Stimulated activated CD4-positive, alpha-beta T cell treated with anti-CD3 and anti-CD28 coated beads, Interleukin-4, amount 100 ng/mL, for 1 hour (primary cell): ENCODE results near the gene DNAI4.
"Not testable (repeated sequence)": the region's sequence is repeated elsewhere in the genome, so short reads cannot be mapped to it uniquely, and the experiment has no call there.

Experiments
- DNase-seq: peaks from one replicate; pipeline ENCODE4 v3.0.0-alpha.2; 2020

DNAI4 gene

DNA sequence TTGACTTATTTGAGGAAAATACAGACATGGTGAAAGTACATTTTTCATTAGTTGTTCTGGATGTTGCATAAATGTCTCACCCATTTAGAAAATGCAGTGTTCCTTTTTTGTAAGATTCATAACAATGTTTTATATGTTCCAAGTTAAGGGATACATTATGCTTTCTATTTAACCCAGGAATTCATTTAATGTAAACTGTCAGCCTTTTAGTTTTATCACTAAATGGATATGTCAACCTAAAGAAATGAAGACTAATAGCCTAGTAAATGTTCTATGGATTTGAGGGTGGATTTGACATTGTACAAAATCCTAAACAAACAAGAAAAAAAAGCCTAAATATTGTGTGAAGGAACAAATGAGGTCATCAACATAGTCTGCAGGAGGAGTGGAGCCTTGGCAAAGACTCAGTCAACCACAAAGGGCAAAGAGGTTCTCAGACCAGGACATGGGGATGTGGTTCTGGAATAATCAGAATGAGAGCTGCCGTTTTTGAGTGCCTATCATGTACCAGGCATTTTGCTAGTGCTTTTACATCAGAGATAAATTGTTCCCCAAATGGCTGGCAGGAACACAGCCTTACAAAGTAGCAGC, 114.8 kb downstream of the DNAI4 start:
- DNase-seq, result no peak

DNA sequence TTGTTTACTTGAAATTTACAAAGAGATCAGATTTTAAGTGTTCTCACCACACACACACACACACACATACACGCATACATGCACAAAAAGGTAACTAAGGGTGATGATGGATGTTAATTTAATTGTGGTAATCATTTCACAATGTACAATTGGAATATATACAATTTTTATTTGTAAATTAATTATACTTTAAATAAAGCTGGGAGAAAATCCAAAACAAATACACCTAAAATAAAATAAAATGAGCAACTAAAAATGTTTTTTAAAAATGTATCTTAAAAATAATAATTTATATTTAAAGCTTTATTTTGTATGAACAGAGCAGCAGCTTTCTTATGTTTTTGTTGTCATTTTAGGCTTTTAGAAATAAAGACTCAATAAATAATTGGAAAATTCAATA, 115.4 kb downstream of the DNAI4 start:
- no peak for DNase-seq

DNA sequence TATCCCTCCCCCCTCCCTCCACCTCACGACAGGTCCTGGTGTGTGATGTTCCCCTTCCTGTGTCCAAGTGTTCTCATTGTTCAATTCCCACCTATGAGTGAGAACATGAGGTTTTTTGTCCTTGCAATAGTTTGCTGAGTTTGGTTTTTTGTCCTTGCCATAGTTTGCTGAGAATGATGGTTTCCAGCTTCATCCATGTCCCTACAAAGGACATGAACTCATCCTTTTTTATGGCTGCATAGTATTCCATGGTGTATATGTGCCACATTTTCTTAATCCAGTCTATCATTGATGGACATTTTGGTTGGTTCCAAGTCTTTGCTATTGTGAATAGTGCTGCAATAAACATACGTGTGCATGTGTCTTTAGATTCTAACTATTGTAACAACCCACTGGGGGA, 128.8 kb downstream of the DNAI4 start:
- not testable (repeated sequence) for DNase-seq

DNA sequence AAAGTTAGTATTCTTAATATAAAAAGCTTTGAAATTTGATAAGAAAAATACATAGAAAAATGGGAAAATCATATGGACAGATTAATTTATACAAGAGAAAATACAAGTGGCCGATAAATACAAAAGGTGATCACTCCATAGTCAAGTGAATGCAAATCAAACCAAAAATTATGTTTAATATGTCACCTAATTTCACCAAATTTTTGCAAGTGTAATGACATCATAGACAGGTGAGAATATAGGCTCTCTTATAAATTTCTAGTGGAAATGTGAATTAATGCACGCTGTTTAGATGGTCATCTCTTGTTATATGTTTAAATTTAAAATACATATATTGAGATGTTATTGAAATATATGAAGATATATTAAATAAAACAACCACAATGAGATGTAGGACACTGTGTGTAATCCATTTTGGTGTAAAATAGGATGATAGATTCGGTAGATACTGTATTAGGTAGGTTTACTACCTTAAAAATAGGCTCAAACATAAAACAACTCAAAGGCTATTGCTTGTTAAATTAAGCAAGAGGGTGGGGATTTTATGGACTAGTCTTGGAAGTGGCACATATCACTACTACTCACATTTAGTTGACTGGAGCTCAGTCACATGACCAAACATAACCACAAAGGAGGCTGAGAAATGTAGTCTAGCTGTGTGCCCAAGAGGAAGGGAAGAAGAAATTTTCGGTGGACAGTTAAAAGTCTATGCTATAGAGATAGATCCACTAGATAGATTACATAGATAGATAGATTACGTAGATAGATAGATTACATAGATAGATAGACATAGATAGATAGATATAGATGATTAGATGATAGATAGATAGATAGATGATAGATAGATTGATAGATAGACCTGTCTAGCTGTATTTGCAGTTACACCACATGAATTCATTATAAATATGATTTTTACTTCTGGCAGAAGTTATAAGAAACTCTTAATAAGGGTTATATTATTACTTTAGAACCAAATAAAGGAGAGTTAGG, 132.7 kb downstream of the DNAI4 start:
- no peak for DNase-seq

DNA sequence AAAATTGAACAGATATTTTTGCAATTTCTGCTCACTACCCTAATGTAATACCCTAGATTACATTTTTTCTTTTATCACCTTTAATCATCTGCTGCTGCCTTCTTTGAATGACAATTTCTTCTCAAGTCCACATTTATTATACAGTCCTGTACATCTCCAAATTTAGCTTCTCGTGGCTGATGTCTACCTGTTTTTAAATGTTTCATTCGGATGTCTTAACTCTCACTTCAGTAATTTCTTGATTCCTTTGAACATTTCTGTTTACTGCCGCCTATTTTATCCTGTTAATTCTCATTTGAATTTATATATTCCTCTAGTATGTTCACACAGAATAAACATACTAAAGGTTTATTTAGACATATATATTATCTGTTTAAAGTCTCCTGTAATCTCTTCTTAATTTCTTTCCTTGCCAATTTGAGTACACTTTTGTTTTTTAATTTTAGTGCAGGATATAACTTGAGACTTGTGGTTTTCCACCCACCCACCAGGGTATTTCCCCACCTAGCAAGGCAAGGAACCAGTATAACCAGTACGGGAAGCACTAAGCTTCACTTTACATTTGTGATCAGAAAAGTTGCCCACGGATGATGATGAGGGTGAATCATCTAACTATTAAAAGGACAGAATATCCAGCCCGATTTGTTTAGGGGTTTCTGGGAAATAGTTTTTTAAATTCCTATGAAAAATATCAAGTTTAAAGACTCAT, 136.3 kb downstream of the DNAI4 start:
- DNase-seq, result peak; percentile 53

DNA sequence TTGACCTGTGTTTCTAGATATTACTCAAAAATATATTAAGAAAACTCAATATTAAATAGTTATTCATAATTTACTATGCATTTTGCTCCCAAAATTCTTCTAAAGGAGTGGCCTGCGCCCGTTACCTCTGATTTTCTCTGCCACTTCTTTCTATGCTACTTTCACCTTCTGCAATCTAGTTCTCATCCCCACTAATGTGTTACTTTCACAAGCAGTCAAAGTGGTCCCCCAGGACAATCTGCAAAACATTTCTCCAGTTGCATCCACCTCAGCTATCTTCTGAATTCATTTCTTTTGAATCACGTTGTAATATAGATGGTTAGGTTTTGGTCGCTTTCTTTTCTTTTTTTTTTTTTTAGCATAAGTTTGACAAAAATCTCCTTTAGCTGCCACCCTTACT, 137.0 kb downstream of the DNAI4 start:
- no peak for DNase-seq

DNA sequence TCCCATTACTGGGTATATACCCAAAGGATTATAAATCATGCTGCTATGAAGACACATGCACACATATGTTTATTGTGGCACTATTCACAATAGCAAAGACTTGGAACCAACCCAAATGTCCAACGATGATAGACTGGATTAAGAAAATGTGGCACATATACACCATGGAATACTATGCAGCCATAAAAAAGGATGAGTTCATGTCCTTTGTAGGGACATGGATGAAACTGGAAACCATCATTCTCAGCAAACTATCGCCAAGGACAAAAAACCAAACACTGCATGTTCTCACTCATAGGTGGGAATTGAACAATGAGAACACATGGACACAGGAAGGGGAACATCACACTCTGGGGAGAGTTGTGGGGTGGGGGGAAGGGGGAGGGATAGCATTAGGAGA, 138.9 kb downstream of the DNAI4 start:
- DNase-seq, result not testable (repeated sequence)

DNA sequence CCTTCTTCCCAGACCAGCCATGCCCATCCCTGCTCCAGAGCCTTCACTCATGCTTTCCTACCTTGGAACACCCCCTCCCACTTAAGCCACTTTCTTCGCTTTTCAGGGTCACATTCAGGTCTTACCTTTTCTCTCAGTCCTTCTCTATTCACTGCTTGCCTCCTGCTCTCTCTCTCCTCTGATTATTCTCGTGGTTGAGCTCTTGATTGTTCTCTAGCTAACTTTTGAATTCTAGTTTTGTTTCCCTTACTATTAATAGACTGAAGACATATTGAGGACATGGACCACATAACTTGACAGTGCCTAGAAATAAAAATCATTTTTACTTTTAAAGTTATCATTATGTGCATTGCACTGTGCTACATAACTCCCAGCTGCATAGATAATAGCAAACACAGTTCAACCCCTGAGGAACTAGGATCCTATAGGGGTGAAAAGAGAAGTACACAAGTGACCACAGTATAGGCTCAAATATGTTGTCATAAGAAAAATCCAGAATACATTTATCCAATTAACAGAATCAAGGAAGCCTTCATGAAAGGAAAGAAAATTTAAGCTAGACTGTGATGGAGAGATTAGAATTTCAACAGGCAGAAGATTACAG, 145.1 kb downstream of the DNAI4 start:
- DNase-seq, result no peak

DNA sequence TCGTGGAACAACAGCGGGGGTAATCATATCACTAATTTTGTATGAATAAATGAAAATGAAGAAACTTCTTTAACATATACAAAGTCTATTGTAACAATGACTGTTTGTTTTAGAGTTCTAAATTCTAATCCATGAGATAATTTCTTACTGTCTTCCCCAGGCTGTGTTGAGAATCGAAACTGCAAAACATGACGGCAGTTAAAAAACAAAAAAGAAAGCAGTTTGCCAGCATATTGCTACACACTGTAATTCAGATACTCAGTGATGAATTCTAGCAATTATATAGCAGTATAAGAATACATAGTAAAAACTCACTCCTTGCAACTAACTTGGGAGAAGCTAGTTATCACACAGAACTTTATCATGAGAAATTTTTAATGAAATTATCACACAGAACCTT, 145.7 kb downstream of the DNAI4 start:
- DNase-seq, result no peak

DNA sequence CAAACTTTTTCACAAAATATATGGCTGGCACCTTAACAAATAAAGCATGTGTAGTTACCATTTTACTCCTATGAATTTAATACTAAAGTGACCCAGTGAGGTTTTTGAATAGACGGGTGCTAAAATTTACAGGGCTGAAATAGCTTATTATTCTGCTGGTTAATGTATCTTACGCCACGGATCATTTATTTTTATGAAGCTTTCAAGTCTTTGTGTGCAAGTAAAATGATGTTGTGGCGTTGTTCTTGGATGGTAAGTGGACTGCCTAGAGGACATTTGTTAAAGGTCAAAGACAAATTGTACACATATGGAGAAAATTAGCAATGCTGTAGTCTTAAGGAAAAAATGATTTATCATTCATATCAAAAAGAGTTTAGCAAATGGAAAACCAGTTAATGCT, 146.4 kb downstream of the DNAI4 start:
- no peak for DNase-seq

DNA sequence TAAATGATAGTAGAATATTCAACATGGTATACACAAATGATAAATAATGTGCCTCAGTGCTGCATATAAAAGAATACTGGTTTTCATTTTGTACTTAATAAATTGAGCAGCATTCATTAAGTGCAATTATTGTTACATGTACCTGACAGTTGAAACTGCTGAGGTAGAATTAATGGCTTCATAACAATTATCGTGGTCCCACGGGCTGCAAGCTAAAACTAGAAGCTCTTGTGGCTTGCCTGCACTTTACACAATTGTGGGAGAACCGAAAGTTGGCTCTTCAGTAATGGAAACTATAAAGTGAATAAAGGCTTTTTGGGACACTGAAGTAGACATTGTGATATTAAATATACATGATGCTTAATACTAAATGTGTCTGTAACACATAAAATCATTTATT, 146.8 kb downstream of the DNAI4 start:
- DNase-seq, result no peak

DNA sequence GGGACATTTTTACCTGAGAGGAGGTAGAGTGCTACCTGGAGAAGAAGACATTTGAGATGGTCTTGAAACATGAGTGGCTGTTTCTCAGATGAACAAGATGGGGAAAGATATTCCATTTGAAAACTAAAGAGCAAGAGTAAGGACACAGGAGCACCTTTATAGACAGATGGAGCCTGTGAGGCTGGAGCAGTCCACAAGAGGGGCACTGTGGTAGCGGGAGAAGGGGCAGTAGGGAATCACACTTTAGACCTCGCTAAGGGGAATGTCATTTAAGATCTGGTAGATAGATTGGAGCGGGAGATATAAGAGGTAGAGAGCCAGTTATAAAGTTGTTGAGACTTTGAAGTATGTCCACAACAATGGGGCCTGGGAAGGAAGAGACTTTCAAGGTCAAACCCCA, 149.0 kb downstream of the DNAI4 start:
- DNase-seq, result no peak

DNA sequence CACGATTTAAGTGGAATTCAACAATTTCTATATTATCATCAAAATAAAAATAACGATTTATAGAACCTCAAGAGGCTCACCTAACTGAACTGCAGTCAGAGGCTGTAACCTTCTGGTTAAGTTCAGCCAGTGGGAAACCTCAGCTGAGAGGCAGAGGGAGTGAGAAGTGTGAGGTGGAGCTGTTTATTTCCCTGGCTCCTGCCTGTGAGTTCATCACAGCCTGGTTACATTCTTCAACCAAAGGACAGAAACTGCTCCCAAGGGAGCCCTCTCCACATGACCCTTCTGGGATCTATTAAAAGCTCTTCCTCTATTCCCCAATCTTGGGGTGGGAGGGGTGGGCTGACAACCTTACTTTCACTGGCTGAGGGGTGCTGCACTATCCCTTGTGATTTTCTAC, 150.2 kb downstream of the DNAI4 start:
- DNase-seq, result no peak

DNA sequence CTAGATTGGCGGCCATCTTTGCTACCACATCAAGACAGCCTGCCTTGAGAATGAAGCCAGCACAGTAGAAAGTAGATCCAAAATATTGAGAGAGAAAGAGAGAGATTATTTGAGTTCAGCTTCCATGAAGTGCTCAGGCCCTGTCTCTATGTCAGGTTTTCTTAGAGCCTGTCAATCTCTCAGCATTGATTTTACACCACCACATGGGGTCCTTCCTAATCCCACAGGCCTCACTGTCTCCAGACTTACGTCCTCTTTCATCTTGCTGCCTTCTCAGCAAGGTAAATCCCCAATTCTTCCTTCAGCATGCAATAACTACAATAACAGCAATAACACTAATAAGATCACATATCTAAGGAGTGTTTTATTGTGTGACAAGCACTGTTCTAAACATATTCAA, 151.4 kb downstream of the DNAI4 start:
- no peak for DNase-seq

DNA sequence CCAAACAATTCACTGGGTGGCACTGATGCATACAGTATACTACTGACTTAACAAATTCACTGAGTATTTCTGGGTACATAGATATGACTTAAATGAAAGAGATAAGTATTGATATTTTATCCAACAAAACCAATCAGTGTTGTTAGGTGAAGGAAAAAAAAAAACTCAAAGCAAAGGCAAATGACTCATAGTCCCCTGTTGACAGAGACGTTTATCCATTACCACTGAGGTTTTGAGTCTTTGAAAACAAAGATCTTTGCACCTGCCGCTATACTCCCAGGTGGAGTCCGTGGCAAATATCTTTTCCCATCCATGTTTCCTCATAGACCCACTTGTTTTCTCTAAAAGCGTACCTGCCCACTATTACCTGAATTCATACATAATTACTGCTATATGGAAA, 154.0 kb downstream of the DNAI4 start:
- DNase-seq, result no peak

DNA sequence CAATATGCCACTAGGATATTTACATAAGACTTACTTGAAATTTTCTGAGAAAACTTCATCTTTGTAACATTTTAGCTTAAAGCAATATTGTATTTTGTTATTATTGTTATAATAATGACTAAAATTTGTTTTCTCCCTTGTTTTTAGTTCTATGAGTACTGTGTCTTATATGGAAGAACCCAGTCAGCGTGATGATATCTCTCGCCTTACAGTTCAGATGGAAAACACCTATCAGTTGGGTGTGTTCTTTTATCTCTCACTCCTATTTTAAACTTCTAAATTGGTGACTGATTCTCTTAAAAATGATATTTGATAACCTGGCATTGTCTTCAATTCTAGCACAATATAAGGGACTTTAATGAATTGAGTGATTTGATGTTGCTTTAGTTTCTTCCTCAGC, 154.4 kb downstream of the DNAI4 start:
- DNase-seq, result no peak

DNA sequence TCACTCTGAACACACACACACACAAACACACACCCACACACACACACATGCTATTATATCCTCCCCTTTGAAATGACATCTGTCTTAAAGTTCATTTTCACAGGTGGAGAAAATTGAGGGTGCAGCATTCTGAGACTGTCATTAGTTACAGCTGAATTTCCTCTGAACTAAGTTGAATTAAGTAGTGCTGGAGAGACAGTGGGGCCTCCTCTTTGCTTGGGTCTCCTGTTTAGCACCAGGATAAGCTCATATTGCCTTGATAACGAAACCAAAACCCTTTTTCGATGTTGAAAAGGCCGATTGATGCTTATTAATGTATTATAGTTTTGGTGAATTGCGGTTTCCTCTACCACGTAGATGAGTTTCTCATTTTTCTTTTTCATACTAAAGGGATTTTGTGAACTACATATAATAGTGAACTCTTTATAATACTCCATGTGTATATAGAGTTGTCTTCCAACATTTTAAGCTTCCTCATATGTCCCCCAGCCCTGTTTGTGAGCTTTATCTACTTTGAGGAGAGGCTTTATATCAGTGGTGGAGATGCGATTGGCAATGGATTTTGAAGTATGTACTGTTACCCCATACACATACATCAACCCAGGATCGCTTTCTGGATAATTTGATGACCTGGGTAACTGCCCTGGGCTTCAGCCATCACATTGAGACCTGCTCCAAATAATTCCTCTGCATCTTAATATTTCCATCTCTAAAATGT, 155.0 kb downstream of the DNAI4 start:
- no peak for DNase-seq

DNA sequence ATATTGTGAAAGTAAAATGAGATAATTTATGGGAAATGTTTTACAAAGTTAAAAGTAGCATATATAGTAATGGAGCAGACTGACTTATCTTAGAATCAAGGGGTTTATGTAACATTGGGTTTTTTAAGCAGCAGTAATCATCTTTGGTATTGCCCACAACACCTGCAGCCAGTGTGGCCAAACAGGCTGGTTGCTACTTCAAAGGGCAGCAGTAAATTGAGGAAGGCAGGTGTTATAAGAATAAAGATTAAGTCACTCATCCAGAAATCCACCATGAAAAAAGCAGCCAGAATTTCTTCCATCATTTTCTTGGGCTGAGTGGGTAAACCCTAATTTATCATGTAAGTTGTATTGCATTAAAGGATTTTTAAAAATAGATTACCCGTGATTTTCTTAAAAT, 155.7 kb downstream of the DNAI4 start:
- no peak for DNase-seq

DNA sequence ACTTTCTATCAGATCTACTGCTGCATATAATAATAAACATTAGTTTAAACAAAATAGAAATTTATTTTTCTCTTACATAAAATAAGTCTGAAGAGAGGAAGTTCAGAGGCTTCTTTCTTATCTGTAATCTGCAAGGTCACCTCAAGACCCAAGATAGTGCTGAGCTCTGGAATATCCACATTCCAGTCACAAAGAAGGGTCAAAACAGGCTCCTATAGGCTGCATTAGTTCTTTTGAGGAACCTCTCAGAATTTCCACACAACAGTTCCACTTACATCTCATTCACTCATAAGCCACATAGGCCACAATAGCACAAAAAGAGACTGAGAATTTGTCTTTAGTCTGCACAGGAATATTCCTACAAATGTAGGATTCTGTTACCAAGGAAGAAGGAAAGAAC, 157.0 kb downstream of the DNAI4 start:
- no peak for DNase-seq

DNA sequence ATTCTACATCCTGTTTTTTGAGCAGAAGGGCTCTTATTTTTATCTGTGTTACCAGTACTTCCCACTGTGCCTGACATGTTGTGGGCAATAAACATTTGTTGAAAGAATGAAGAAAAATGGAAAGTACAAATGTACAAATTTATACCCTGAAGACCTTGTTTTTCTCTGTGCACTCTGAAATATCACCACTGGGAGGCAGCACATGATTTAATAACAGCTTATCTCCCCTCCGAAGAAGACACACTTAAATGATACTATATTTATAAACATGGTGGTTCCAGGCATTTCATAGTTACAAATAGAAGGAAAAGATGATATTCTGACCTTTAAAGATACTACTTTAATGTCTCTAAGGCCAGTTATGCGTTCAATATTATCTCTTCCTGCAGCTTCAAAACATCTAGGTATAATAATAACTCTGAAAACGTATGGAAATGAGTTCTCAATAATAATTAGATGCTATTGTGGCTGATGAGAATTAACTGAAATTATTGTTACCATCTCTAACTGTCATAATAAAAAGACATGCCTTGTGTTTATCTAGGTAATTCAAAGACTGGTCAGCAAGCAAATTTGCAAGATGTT, 159.6 kb downstream of the DNAI4 start:
- peak; percentile 28 for DNase-seq
